Upper lobe of left lung (tissue), 6 donors: Measurements from ENCODE around the gene VASN. TPM values are rescaled to one million over a fixed set of nuclear protein-coding genes. Genes with fewer than 3 reads are reported as not detected.

Experiments
- ATAC-seq, 2 donors: fragments of 200-7000 bp; cut with Tn5 transposase; one replicate each; pipeline ENCODE4 v1.9.1; 2022; ENCODE audit warnings: mild to moderate bottlenecking in 2 of 2, moderate library complexity in 2 of 2; ENCODE audit not compliant: low FRiP score in 2 of 2
- DNase-seq, 2 donors: peaks; one replicate each; pipeline ENCODE4 v3.0.0-alpha.2; 2019 to 2020
- H3K27ac ChIP-seq, 4 donors: fragments of 200-600 bp; sonication (generic); one replicate each; pipeline ENCODE4 v1.5.1; 2016 to 2019
- H3K27me3 ChIP-seq, 4 donors: fragments of 200-600 bp; sonication (generic); one replicate each; pipeline ENCODE4 v1.5.1; 2017 to 2019
- H3K36me3 ChIP-seq, 4 donors: fragments of 200-600 bp; sonication (generic); one replicate each; pipeline ENCODE4 v1.5.1; 2016 to 2019
- H3K4me1 ChIP-seq, 4 donors: fragments of 200-600 bp; sonication (generic); one replicate each; pipeline ENCODE4 v1.5.1; 2018 to 2019
- H3K4me3 ChIP-seq, 4 donors: fragments of 200-600 bp; sonication (generic); one replicate each; pipeline ENCODE4 v1.5.1; 2017 to 2019; ENCODE audit warnings: mild to moderate bottlenecking in 2 of 4, moderate library complexity in 1 of 4
- H3K9me3 ChIP-seq, 4 donors: fragments of 200-600 bp; sonication (generic); one replicate each; pipeline ENCODE4 v1.5.1; 2018 to 2019
- CTCF ChIP-seq, 6 experiments: fragments of 450-650 bp in 4 of 6; fragments of 200-600 bp in 2 of 6; sonication (generic) in 2 of 6; IDR thresholded peaks; one replicate each; pipeline ENCODE4 v1.5.1; 2016 to 2019; ENCODE audit warnings: antibody characterized with exemption in 6 of 6
- EP300 ChIP-seq, 4 donors: sonication (generic); formaldehyde crosslinking; IDR thresholded peaks; one replicate each; pipeline ENCODE4 v1.5.1; 2017; ENCODE audit warnings: antibody characterized with exemption in 4 of 4, control low read depth in 2 of 4
- POLR2A ChIP-seq, 4 donors: fragments of 450-650 bp; IDR thresholded peaks; one replicate each; pipeline ENCODE4 v1.5.1; 2016 to 2017; ENCODE audit warnings: antibody characterized with exemption in 4 of 4, mild to moderate bottlenecking in 2 of 4
- POLR2AphosphoS5 ChIP-seq, 2 donors: sonication (generic); formaldehyde crosslinking; IDR thresholded peaks; one replicate each; pipeline ENCODE4 v1.5.1; 2017; ENCODE audit warnings: antibody characterized with exemption in 2 of 2
- WGBS, 2 donors: methylation state at CpG; one replicate each; pipeline ENCODE4 v1.1.5; 2017 to 2018; 5-methylcytosine and 5-hydroxymethylcytosine counted together
- total RNA-seq, 6 donors: library from RNA; depleted of rRNA in 4 of 6; stranded (reverse); fragments of >200 nt in 4 of 6; gene quantifications; one replicate each; pipeline versions ENCODE4 v1.1.0 to v1.2.1, GENCODE V29; 2016 to 2021
- donor health status: DM: no; HTN: no; CAD: no; lungs with moderate emphysema.
- donor health status: DM: no; HTN: yes; CAD: no; lungs with severe emphysema.

VASN gene
- total RNA-seq, 6 donors from 2014 or later: 11.4 to 40.6 (median 30.2) TPM

- no peaks in the 10 kb centered on the region for H3K9me3 ChIP-seq
- peaks cover 5 to 18% (median 14%) of the 10 kb centered on the region in 4 donors for H3K36me3 ChIP-seq
- no peaks in the 10 kb centered on the region for H3K27me3 ChIP-seq
- peak within 1 kb of the TSS; percentile 89 to 97 (median 95) for H3K27ac ChIP-seq
- TF ChIP-seq EP300 (IDR thresholded peaks at IDR 0.05): no peak
- TF ChIP-seq CTCF (IDR thresholded peaks at IDR 0.05): peak in 4 of 6 experiments; percentile 53 to 63 (median 58)
- peak; percentile 73 to 76 for TF ChIP-seq POLR2AphosphoS5 (IDR thresholded peaks at IDR 0.05)
- peak in 3 of 4 donors; percentile 67 to 92 (median 85) for TF ChIP-seq POLR2A (IDR thresholded peaks at IDR 0.05)
- peak within 1 kb of the TSS; percentile 80 to 100 (median 94) for H3K4me3 ChIP-seq
- peak; percentile 98 to 100 for DNase-seq
- 0 to 2% methylated on average over 9 to 25 of the region's 92 CpGs for WGBS, 2 donors
- H3K4me1 ChIP-seq: peaks cover 12 to 34% (median 20%) of the 10 kb centered on the region in 4 donors
- peak; percentile 96 to 97 for ATAC-seq
Measured at GRCh38 chr16:4416200-4417032, 44.8 kb downstream of the VASN start, which contains the start of gene CORO7. Gene CORO7, minus strand, starts transcription at chr16:4416596. Its CDS starts 78 bp downstream, at chr16:4416518.

GRCh38 chr16:4419402-4419959 lies 47.8 kb downstream of the VASN start:
- H3K4me3 ChIP-seq: no peak overlapping the region
- DNase-seq: no peak
- peaks cover 9 to 25% (median 18%) of the 10 kb centered on the region in 4 donors for H3K4me1 ChIP-seq
- no peak for ATAC-seq
- TF ChIP-seq POLR2AphosphoS5 (IDR thresholded peaks at IDR 0.05) (no peak), CTCF (IDR thresholded peaks at IDR 0.05) (no peak), POLR2A (IDR thresholded peaks at IDR 0.05) (no peak), EP300 (IDR thresholded peaks at IDR 0.05) (no peak)
- no peak overlapping the region for H3K27ac ChIP-seq
- no peaks in the 10 kb centered on the region for H3K27me3 ChIP-seq
- no peaks in the 10 kb centered on the region for H3K36me3 ChIP-seq
- WGBS, 2 donors: 87 to 90% methylated on average over 7 of the region's 7 CpGs
- no peaks in the 10 kb centered on the region for H3K9me3 ChIP-seq

- WGBS, 2 donors: 66 to 74% methylated on average over 8 of the region's 8 CpGs
- no peak overlapping the region for H3K4me3 ChIP-seq
- H3K9me3 ChIP-seq: no peaks in the 10 kb centered on the region
- H3K27ac ChIP-seq: no peak overlapping the region
- H3K4me1 ChIP-seq: peaks cover 5 to 20% (median 11%) of the 10 kb centered on the region in 4 donors
- TF ChIP-seq POLR2A (IDR thresholded peaks at IDR 0.05) (no peak), EP300 (IDR thresholded peaks at IDR 0.05) (no peak), CTCF (IDR thresholded peaks at IDR 0.05) (no peak), POLR2AphosphoS5 (IDR thresholded peaks at IDR 0.05) (no peak)
- no peak for DNase-seq
- H3K36me3 ChIP-seq: no peaks in the 10 kb centered on the region
- no peak for ATAC-seq
- H3K27me3 ChIP-seq: no peaks in the 10 kb centered on the region
Measured at GRCh38 chr16:4420505-4421105, 49.0 kb downstream of the VASN start.

GRCh38 chr16:4425378-4426020 lies 53.9 kb downstream of the VASN start, which contains the start of gene DNAJA3:
Gene DNAJA3, plus strand, starts transcription at chr16:4425868. Its CDS starts 14 bp downstream, at chr16:4425882.
- Histone ChIP-seq H3K4me3 (peak within 1 kb of the TSS; percentile 70 to 98 (median 90)), H3K27me3 (no peaks in the 10 kb centered on the region), H3K9me3 (no peaks in the 10 kb centered on the region), H3K27ac (peak within 1 kb of the TSS; percentile 95 to 98 (median 96)), H3K4me1 (peaks cover 15 to 26% (median 20%) of the 10 kb centered on the region in 4 donors), H3K36me3 (peaks cover 0 to 3% (median 0%) of the 10 kb centered on the region in 4 donors)
- WGBS, 2 donors: 0 to 1% methylated on average over 26 to 36 of the region's 68 CpGs
- TF ChIP-seq CTCF (IDR thresholded peaks at IDR 0.05) (peak in 3 of 6 experiments; percentile 29 to 49 (median 37)), EP300 (IDR thresholded peaks at IDR 0.05) (no peak), POLR2AphosphoS5 (IDR thresholded peaks at IDR 0.05) (peak; percentile 87 to 91), POLR2A (IDR thresholded peaks at IDR 0.05) (peak in 3 of 4 donors; percentile 36 to 87 (median 57))
- peak; percentile 92 to 99 for DNase-seq
- peak; percentile 97 to 99 for ATAC-seq
